Cortex of kidney (tissue), 1 donor: ENCODE measurements around the gene GTF3C1.

Experiments
- DNase-seq: peaks from one replicate; lab custom pipeline; 2025; lab: John Stamatoyannopoulos, UW

GTF3C1 gene

DNA sequence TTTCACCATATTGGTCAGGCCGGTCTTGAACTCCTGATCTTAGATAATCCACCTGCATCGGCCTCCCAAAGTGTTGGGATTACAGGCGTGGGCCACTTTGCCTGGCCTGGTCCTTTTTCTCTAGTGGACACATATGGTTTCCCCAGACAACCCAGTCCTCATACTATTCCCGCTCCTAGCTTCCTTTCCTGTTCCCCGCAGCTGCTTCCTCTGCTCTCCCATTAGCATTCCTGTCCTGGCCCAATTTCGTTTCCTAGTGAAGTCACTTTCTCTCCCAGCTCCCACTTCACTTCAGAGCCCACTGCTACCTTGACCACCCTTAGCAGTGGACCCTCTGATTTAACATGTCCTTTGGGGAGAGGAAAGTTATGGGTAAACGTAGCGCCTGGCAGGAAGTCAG, 11.5 kb upstream of the GTF3C1 start:
- no peak for DNase-seq

DNA sequence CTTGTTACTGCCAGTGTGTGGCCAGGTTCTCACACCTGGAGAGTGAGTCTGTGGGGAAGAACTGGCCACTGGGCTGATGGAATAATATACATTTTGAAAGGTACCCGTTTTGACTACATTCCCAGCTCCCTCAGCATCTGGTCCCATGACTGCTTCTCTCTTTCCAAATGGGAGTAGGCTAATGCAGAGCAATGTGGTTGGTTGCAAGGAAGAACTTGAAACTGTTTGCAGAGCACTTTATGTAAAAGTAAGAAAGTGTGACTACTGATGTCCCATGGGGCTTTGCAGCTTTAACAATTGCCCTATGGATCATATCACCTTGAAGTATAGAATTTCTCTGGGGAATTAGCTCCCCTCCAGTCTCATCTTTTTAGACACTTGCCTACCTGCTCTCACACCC, 9.2 kb upstream of the GTF3C1 start:
- DNase-seq = no peak

DNA sequence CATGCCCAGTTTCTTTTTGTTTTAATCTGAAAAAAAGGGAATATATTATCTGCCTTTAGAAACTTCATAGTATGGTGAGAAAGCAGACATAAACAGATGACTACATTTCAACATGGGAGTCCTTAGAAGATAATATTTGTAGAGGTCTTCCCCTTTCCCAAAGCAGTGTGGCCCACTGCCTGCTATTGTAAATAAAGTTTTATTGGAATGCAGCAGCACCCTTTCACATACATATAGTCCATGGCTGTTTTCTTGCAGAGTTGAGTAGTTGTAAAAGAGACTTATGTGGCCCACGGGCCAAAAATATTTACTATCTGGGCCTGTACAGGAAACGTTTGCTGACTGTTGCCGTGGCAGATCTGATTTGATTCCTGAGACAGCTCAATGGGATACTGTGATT, 8.7 kb upstream of the GTF3C1 start:
- DNase-seq = no peak

DNA sequence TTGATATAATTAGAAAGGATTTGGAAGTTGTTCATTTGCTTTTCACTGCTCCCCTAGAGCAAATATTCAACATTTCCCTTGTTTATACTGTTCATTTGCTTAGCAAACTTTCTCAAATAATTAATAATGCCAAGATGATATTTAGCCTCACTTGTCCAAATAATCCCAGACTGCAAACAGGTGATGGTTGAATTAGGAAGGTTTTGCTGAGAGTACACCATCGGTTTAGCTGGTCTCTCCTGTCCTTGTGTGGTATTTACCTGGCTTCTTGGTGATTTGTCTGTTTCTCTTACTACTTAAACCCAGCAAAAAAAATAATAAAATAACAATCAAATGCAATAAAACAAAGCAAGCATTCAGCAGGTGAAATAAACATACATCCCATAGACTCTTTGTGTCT, 6.8 kb upstream of the GTF3C1 start:
- no peak for DNase-seq

DNA sequence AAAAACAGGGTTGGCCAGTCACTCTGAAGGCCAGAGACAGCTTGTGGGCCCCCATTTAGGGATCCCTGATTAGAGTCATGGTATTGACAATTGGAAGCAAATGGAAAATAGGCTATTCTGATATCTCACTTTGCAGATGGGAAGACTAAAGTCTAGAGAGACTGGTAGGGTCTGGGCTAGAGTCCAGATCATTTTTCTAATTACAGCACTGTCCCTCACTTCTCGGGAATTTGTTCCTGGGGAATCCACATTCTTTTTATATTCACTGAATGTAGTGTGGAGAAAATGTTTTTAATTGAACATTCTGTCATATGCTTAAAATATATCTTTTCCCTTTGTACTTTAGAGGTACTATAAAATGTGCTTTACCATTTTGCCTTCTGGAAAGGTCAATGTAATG, 1.3 kb upstream of the GTF3C1 start:
- DNase-seq = no peak

DNA sequence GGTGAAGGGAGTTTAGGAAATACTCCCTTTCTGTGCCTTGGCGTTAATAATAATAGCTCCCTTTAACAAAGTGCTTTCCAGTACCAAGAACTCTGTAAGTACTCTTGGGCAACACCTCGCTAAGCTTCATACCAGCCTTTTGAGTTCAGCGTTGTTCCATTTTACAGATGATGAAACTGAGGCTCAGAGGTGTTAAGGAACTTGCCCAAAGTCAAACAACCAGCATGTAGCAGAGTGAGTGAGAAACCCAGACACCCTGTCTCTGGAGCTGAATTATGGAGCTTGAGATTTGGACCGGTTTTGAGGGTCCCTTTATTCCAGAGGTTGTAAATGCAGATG, 838 bp upstream of the GTF3C1 start:
- DNase-seq = no peak

DNA sequence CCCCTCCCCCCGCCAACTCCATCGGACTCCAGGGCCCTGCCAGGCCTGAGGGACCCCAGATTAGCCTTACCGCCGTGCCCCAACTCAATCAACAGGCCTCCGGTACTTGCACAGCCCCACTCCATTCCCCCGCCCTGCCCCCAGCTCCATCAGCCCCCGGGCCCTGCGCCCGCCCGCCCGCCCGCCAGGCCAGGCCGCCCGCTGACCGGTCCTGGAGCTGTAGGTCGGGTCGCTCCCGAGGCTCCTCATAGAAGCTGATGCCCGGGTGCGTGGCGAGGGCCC, 308 bp downstream of the GTF3C1 start:
- DNase-seq = no peak

DNA sequence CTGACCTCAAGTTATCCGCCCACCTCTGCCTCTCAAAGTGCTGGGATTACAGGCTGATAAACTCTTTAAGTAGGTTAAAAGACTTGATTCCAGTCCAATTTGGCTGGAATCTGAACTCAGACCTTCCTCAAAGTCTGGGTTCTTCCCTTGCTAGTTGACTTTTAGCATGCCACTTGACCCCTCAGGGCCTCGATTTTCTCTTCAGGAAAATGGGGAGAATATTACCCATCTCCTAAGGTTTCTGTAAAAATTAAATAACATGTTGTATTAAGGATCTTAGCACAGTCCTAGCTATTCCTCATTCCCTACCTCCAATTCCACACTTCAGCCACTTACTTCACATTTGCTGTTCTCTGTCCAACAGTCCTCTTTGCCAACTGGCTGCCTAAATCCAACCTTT, 1.9 kb downstream of the GTF3C1 start:
- no peak for DNase-seq

DNA sequence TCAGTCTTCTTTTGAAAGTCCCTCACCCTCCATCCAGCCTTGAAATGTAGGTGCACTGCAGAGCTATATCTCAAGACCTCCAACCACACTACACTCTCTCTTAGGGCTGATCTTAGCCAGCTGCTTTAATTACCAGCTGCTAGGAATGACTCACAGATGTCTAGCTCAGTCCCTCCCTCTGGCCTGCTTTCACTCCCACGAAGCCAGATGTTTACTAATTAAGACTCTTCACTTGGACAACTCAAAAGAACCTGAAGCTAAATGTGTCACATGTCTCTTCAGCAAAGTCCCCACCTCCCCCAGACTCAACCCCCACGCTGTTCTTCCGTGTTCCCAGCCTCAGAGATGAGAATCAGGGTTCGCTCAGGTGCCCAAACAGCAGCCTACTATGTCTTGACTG, 2.6 kb downstream of the GTF3C1 start:
- no peak for DNase-seq

DNA sequence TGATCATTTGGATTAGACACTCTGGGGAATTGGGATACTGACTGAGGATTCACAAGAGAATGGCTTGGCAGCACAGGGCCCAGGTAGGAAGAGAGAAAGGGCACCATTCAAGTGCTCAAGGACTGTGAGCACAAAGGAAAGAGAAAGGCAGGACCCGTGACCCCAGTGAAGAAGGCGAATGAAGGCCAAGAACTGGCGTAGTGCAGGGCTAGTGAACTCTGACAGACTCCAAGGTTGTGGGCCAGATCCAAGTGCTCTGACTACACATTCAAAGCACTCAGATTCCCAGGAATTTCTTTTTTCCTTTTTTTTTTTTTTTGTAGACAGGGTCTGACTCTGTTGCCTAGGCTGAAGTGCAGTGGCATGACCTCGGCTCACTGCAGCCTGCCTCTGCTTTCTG, 5.0 kb downstream of the GTF3C1 start:
- DNase-seq = no peak

DNA sequence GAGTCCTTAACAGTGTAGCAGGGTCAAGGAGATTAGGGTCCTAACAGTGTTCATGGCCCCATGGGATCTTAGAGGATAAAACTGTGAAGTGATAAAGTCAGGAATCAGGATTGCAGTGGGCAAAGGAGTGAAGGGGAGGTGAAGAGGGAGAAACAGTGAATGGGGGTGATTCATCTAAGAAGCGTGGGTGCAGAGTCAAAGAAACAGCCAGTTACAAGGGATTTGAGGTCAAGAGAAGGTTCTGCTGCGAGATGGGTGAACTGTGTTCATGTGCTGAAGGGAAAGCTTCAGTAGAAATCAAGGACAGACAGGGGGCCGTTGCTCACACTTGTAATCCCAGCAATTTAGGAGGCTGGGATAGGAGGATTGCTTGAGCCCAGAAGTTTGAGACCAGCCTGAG, 5.9 kb downstream of the GTF3C1 start:
- DNase-seq = no peak

DNA sequence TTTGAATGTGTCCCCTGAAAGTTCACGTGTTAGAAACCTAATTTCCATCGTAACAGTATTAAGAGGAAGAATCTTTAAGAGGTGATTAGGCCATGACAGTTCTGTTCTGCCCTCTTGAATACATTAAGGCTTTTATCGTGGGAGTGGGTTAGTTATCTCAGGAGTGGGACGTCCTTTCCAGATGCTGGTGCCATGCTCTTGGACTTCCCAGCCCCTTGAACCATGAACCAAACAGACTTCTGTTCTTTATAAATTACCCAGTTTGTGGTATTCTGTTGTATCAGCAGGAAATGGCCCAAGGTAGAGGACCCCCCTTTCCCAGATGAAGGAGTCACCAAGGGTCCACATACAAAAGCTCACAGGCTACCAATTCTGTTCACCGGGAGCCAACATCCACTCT, 10.1 kb downstream of the GTF3C1 start:
- DNase-seq = no peak

DNA sequence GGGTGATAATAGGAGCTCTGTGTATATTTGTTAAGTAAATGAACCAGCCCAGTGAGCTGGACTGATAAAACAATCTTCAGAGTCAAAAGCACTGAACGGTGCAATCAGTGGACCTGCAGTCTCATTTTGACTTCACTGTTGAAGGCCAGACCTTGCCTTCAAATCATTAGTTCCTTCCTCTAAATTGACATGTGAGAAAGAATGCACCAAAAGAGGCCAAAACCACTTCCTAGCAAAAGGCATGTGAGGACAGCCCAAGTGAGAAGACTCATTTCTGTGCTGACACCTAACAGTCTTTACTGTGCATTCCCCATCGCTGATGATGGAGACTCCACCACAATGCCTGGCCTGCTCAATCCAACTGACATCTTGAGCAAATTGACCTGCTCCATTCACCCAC, 10.6 kb downstream of the GTF3C1 start:
- no peak for DNase-seq

DNA sequence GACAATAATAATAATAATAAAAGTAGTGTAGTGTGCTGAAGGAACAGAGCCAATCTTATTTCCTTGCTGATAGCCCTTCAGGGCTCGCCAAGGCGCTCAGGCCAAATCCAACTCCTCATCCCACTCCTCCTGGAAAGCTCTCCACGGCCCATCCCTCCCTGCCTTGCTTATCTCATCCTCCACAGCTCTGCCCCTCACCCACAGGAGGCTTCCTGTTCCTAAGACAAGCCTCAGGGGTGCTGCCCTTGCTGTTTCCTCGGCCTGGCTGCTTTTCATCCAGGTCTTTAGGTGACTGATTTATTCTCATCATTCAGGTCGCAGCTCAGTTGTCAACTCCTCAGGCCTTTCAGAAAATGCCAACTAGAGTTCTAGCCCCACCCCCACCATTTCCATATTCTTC, 11.2 kb downstream of the GTF3C1 start:
- no peak for DNase-seq

DNA sequence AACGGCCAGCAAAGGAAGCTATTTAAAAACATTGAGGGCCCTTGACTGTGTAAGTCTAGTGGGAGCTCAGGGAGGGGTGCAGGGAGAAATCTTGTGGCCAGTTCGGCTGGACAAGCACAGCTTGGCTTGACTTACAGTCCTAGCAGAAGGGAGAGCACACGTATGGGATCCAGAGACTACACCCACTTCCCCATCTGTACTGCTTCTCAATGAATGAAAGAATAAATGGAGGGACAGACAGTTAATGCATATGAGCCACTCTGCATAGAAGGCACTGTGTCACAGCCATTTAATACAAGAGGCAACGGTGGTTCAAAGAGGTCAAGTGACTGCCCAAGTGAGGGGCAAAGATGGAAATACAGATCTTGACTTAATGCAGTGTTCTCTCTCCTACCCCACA, 15.5 kb downstream of the GTF3C1 start:
- DNase-seq = no peak

DNA sequence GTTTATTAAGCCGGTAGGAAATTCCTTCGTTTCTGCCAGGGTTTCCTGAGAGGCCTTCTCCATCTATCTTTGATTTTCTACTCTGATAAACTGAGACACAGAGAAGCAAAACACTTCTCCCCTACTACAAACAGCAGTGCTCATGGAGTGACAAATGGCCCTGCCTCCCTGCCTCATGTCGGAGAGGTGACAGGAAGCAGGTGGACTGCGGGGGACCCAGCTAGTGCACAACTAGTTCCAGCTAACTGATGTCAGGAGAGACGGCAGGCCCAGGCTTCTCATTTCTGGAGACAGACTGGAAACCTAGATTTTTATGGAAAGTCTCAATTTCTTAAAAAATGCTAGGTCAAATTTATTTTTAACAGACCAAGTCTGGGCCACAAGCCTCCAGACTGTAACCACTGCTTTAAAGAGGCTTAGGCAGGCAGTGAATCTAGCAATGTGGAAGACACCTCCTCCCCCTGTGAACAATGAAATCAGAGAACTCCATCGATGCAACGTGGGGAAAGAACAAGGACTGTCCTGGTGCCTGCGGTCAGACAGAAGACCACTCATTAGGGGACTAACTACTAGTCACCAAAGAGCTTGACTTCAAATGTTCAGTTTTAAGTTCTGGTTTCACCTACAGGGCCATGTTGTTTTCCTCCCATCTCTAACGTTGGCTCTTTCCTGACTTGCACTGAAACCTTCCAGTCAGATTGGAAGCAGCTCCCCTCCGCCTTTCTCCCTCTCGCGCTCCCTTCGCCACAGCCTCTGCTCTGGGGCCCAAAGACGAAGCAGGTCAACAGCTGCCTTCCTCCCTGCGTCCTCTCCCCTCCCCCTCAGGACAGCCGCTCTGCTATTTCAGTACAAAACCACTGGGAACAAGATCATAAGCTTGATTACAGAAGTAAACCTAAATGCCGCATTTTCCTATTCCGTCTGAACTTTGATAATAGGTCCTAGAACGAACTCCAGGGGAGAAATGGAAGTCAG, 17.6 kb downstream of the GTF3C1 start:
- DNase-seq = no peak

DNA sequence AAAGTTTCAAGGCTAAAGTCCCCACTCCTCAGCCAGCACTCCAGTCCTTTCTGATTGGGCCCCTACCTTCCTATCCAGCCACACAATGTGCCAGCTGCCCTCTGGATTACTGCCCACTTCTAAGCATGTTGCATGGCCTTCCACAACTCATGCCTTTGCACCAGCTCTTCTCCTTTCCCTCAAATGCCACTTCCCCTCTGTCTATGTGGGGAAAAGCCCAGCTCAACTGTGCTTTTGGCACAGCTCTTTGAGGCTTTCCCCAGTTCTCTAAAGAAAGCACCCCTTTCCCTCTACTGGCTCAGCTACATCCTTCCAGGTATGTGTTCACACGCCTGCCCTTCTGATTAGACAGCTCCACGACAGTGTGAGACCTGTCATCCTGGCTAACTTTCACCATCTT, 18.5 kb downstream of the GTF3C1 start:
- DNase-seq = no peak

DNA sequence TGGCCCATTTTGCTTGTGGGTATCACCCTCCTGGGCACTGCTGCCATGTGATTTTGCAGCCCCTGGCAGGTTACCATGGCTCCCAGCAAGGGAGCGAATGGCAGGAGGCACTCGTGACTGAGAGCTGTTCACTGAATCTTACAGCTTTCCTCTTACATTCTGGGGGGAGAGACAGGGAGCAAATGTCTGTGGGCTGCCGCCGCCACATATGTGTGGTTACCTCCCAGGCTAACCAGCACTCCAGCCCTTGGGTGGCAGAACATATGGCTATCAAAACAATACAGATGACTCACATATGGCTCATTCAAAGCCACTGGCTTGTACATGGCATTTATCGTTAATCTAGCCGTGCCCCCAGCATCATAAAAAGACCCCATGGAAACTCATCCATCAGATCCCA, 19.8 kb downstream of the GTF3C1 start:
- no peak for DNase-seq

DNA sequence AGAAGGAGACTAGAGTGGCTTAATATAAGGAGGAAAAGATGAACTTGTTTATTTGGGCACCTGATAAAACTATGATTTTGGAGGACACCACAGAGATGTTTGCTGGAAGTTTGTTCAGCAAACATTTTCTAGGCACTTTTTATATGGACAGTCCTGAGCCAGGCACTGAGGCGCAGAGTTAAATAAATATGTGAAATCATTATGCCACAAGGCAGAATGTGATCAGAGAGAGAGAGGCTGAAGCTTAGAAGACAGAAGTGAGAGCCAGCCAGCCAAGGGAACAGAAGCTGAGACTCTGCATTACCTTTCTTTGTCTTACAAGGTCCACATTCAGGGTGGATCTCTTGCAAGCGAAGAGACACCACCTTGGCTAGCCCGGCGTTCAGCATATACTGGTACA, 21.4 kb downstream of the GTF3C1 start:
- DNase-seq = no peak

DNA sequence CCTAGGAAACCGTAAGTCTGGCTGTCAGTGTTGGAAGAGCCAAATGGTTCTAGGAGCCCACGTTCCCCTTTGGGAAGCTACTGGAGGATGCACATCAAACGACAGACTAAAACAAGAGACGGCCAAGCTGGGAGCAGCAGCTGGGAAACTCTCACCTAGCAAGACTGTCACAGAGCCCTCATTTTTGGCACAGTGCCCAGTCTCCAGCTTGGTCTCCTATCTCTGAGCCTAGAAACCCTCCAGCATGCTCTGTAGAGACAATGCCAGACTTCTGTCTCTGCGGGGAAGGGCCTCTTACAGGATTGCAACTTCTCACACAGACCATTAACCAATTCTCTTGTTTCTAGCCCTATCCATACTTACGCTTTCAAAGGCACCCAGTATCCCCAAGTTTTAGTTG, 23.5 kb downstream of the GTF3C1 start:
- DNase-seq = no peak

DNA sequence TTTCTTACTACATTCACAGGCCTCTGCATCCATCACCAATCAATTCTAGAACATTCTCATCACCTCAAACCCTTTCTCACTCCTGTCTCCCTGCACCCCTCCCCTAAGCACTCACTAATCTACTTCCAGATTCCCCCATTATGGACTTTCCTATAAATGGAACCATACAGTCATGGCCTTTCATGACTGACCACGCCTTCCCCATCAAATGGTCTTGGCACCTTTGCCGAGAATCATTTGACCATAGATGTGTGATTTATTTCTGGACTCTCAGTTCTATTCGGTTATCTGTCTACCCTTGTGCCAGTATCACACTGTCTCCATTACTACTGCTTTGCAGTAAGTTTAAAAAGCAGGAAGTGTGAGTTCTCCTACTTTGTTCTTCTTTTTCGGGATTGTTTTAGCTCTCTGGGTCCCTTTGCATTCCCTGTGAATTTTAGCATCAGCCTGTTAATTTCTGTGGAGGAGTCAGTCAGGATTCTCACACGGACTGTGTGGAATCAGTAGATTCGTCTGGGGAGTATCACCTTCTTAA, 27.5 kb downstream of the GTF3C1 start:
- DNase-seq = no peak

DNA sequence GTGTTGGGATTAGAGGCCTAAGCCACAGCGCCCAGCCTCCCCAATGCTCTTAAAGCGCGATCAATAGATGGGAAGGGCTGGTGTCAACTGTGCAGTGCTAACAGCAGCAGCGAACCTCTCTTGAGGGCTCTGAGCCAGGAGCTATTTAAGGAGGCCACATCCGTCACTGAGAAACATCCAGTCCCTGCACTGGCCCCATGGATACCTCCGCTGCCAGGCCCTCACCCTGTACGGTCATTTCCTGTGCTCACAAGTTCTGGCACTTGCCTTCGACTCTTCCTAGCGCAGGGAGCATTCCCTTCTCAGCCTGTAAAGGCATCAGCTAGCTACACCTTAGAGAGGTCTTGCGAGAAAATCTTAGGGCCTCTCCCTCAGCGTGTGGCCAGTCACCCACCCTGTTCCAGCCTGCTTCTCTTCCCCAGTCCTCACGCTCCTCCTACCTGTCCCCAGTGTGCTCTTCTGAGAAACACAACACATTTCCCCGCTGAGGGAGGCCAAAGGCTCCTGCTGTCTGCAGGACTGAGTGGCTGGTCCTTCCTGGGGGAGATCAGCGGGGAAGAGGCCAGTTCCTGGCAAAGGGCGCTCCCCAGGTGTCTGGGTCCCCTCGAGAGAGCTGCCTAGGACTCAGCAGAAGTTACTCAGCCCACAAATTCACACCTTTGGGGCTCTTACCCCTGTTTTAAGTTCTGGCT, 28.6 kb downstream of the GTF3C1 start:
- no peak for DNase-seq

DNA sequence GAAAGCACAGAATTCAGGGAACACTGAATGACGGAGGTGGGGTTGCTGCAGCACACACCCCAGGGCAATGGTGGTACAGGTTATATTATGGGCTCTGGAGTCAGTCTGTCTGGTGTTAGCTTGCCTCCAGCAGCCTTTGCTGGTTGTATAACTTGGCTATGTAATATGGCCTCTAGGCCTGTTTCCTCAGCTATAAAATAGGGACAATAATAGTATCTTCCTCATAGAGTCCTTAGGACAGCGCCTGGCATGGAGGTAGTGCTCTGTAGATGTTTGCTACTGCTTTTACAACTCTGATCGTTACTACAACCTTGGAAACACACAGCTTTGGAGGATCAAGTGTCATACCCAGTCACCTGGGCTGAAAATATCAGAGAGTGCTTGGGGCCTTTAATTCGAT, 31.5 kb downstream of the GTF3C1 start:
- DNase-seq = no peak

DNA sequence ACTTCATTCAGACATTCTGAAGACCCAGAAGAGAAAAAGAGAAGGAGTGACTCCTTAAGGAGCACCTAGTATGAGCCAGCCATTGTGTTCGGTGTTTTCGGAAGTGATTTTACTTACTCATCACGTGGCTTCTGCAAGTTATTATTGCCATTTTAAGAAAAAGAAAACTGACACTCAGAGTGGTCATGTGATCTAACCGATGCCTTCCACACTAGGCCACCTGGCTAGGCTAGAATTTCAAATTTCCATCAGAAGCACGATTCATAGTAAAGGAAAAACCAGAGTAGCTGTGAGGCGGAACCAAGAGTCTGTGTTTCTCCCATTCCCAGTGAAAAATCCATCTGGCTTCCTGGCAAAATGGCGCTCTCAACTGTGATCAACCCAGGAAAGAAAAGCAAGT, 32.0 kb downstream of the GTF3C1 start:
- DNase-seq = no peak
